ENCODE data around the gene THSD4.

GRCh38 chr15:71279757-71280141 is 164.5 kb downstream of the THSD4 start:
- no peak for TF ChIP-seq CTCF (IDR thresholded peaks at IDR 0.05)
- TF ChIP-seq POLR2A (IDR thresholded peaks at IDR 0.05): no peak
